Measurements from ENCODE around the gene ALPG.
"Not testable (repeated sequence)": the region's sequence is repeated elsewhere in the genome, so short reads cannot be mapped to it uniquely, and the experiment has no call there.

The ALPG gene

GRCh38 chr2:232419245-232420072, 12.8 kb downstream of the ALPG start:
- DNase-seq (ENCODE audit: low read depth in 2 of 2): no peak

- no peak for DNase-seq (ENCODE audit: low read depth in 2 of 2)
Observed at GRCh38 chr2:232420073-232420454, 13.4 kb downstream of the ALPG start.

- DNase-seq (ENCODE audit: low read depth in 2 of 2): no peak
Observed at GRCh38 chr2:232420463-232421188, 14.0 kb downstream of the ALPG start.

- no peak for DNase-seq (ENCODE audit: low read depth in 2 of 2)
Observed at GRCh38 chr2:232421189-232421785, 14.6 kb downstream of the ALPG start.

- DNase-seq (ENCODE audit: low read depth in 2 of 2): no peak
Observed at GRCh38 chr2:232422051-232422450, 15.4 kb downstream of the ALPG start.

GRCh38 chr2:232422996-232423395, 16.4 kb downstream of the ALPG start:
- DNase-seq (ENCODE audit: low read depth in 2 of 2): not testable (repeated sequence)

- DNase-seq (ENCODE audit: low read depth in 2 of 2): not testable (repeated sequence)
Observed at GRCh38 chr2:232423407-232423806, 16.8 kb downstream of the ALPG start.

- DNase-seq (ENCODE audit: low read depth in 2 of 2): no peak
Observed at GRCh38 chr2:232431705-232432590, 25.3 kb downstream of the ALPG start.

- DNase-seq (ENCODE audit: low read depth in 2 of 2): no peak
Observed at GRCh38 chr2:232432598-232433184, 26.0 kb downstream of the ALPG start.

GRCh38 chr2:232433622-232434021, 27.0 kb downstream of the ALPG start:
- not testable (repeated sequence) for DNase-seq (ENCODE audit: low read depth in 2 of 2)

- DNase-seq (ENCODE audit: low read depth in 2 of 2): no peak
Observed at GRCh38 chr2:232434091-232434490, 27.4 kb downstream of the ALPG start.

- no peak for DNase-seq (ENCODE audit: low read depth in 2 of 2)
Observed at GRCh38 chr2:232434563-232435374, 28.1 kb downstream of the ALPG start.

GRCh38 chr2:232435375-232435648, 28.7 kb downstream of the ALPG start:
- no peak for DNase-seq (ENCODE audit: low read depth in 2 of 2)

- no peak for DNase-seq (ENCODE audit: low read depth in 2 of 2)
Observed at GRCh38 chr2:232435805-232436204, 29.2 kb downstream of the ALPG start.

GRCh38 chr2:232436381-232437194, 29.9 kb downstream of the ALPG start:
- no peak for DNase-seq (ENCODE audit: low read depth in 2 of 2)

- no peak for DNase-seq (ENCODE audit: low read depth in 2 of 2)
Observed at GRCh38 chr2:232437195-232437571, 30.5 kb downstream of the ALPG start.

GRCh38 chr2:232438091-232438490, 31.4 kb downstream of the ALPG start:
- DNase-seq (ENCODE audit: low read depth in 2 of 2): no peak

- DNase-seq (ENCODE audit: low read depth in 2 of 2): peak; percentile 28 to 44
Observed at GRCh38 chr2:232438951-232439757, 32.5 kb downstream of the ALPG start.

GRCh38 chr2:232439758-232440135, 33.1 kb downstream of the ALPG start:
- DNase-seq (ENCODE audit: low read depth in 2 of 2): no peak

Measured in stimulated activated CD4-positive, alpha-beta T cell treated with anti-CD3 and anti-CD28 coated beads, Interleukin-1b, Interleukin-23, amount 100 ng/mL, for 4 hours (primary cell).